GM10248 (cell line): ENCODE data around the gene RRP9.

Source experiments
- CTCF ChIA-PET: fragments of 300-600 bp; sonication (Branson Sonifier 250); formaldehyde crosslinking; extraction: SDS; loops from one replicate; lab custom pipeline; 2021; ENCODE audit warnings: antibody characterized with exemption; lab: Yijun Ruan, JAX
- POLR2A ChIA-PET: fragments of 350-650 bp; sonication (Branson Sonifier 250); formaldehyde crosslinking; extraction: SDS; loops from one replicate; lab custom pipeline; 2020; ENCODE audit warnings: antibody characterized with exemption; lab: Yijun Ruan, JAX
- DNase-seq: peaks from one replicate; pipeline ENCODE4 v3.0.0; 2012; ENCODE audit errors: extremely low spot score
- CTCF ChIP-seq: IDR thresholded peaks from 2 replicates; pipeline ENCODE4 v1.5.1; 2012; ENCODE audit warnings: mild to moderate bottlenecking, low read depth; ENCODE audit errors: extremely low read depth, missing control alignments, control extremely low read depth

RRP9 gene

DNA sequence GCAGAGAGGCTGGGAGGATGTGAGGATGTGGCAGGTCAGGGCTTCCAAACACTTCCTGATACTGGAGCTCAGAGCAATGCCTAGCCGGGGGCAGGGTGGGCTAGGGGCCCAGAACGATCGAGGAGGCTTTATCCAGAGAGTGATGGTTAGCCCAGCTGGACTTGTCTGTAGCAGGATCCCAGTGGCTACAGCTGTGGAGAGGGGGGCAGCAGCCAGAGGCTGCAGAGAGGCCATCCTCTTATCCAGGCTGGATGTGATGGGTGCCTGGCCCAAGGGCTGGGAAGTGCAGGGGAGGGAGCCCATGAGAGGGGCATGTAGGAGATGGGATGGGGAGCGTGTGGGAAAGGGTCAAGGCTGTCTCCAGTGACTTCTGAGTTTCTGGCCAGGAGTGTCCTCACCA, 5.1 kb upstream of the RRP9 start:
- no peak for TF ChIP-seq CTCF
- ChIA-PET POLR2A (no interaction called here), CTCF (interaction anchor here (1.4 to 2.7 kb wide), 3 partner anchors 15 to 106 kb away, joined by 3 to 10 read pairs (median 4); partner anchors contain the start of genes ABHD14A and ABHD14B)
- no peak for DNase-seq

GRCh38 chr3:51945926-51946705, 4.4 kb upstream of the RRP9 start:
- no peak for TF ChIP-seq CTCF
- CTCF ChIA-PET: interaction anchor here (1.4 to 1.5 kb wide), 2 partner anchors 16 to 107 kb away, joined by 3 to 4 read pairs; no protein-coding TSS in a partner anchor
- no peak for DNase-seq
- POLR2A ChIA-PET: no interaction called here

DNA sequence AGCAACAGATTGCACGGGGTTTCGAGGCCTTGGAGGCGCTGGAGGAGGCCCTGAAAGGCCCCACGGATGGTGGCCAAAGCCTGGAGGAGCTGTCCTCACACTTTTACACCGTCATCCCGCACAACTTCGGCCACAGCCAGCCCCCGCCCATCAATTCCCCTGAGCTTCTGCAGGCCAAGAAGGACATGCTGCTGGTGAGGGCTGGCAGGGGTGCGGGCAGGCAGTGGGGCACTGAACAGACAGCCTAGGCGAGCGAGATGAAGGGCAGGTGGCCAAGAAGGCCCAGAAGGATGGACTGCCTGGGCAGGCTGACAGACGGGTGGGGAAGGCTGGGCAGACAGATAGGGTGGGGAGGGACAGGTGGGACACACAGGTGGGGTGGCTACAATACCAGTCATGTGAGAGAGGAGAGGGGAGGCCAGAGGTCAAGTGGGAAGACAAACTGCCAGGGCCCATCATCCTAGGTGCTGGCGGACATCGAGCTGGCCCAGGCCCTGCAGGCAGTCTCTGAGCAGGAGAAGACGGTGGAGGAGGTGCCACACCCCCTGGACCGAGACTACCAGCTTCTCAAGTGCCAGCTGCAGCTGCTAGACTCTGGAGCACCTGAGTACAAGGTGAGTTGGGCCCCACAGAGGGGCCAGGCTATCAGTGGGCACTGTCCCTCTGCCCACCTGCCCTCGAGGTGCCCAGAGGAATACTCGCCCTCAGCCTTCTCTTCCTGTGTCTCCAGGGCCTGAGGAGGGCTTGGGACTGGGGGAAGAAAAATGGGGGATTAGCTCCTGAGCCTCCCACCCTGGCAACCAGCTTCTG, 3.5 kb upstream of the RRP9 start:
- DNase-seq: no peak
- CTCF ChIA-PET: interaction anchor here (1.0 to 1.5 kb wide), 4 partner anchors 17 to 108 kb away, joined by 3 to 8 read pairs (median 4); partner anchors contain the start of genes ABHD14A and ABHD14B
- POLR2A ChIA-PET: no interaction called here
- no peak for TF ChIP-seq CTCF

DNA sequence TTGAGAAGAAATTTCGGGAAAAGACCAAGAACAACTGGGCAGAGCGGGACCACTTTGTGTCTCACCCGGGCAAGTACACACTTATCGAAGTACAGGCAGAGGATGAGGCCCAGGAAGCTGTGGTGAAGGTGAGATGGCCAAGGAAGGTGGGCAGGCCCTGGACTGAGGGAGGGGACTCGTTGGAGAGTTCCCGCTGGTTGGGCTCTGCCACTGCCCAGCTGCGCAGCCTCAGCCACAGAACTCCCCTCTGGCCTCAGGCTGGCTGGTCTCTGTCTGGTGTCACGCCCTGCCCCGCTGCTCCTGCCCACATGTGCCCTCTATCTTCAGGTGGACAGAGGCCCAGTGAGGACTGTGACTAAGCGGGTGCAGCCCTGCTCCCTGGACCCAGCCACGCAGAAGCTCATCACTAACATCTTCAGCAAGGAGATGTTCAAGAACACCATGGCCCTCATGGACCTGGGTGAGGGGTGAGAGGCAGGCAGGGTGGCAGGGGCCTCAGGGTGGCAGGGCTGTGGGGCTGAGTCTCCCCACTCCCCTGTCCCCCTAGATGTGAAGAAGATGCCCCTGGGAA, 2.8 kb upstream of the RRP9 start:
- DNase-seq: no peak
- TF ChIP-seq CTCF: no peak
- ChIA-PET CTCF (interaction anchor here (1.0 to 1.2 kb wide), 3 partner anchors 21 to 177 kb away, joined by 3 to 8 read pairs (median 3); partner anchors contain the start of genes ABHD14A and ABHD14B), POLR2A (no interaction called here)

- TF ChIP-seq CTCF: no peak
- CTCF ChIA-PET: interaction anchor here (0.9 to 3.0 kb wide), 15 partner anchors 8 to 1327 kb away, joined by 3 to 42 read pairs (median 7); partner anchors contain the start of genes ABHD14A, ABHD14B, ACY1 and MAPKAPK3
- POLR2A ChIA-PET: interaction anchor here (0.9 to 1.3 kb wide), 2 partner anchors 30 to 152 kb away, joined by 3 to 7 read pairs; partner anchors contain the start of gene ABHD14B
- no peak for DNase-seq
Measured at GRCh38 chr3:51943451-51944391, 2.0 kb upstream of the RRP9 start.
